ENCODE results near the gene C19orf25.
"Not testable (repeated sequence)": the region's sequence is repeated elsewhere in the genome, so short reads cannot be mapped to it uniquely, and the experiment has no call there.

C19orf25 gene

GRCh38 chr19:1512671-1513498 lies 33.9 kb upstream of the C19orf25 start, which contains the start of gene ADAMTSL5:
TSS of gene ADAMTSL5 (minus strand) at chr19:1513019. CDS start at chr19:1510943, 2,076 bp downstream.
- in situ Hi-C loops (cut with HindIII; ENCODE audit: low sequenced_read_pairs), result no loop called here

GRCh38 chr19:1511318-1512317 lies 32.6 kb upstream of the C19orf25 start:
- in situ Hi-C loops (cut with HindIII; ENCODE audit: low sequenced_read_pairs), result no loop called here

GRCh38 chr19:1510807-1511206 lies 31.8 kb upstream of the C19orf25 start:
- in situ Hi-C loops (cut with HindIII; ENCODE audit: low sequenced_read_pairs), result no loop called here

GRCh38 chr19:1510442-1510806 lies 31.4 kb upstream of the C19orf25 start:
- in situ Hi-C loops (cut with HindIII; ENCODE audit: low sequenced_read_pairs), result no loop called here

- in situ Hi-C loops (cut with HindIII; ENCODE audit: low sequenced_read_pairs), result no loop called here
Observed at GRCh38 chr19:1509602-1510441, 30.8 kb upstream of the C19orf25 start.

- in situ Hi-C loops (cut with HindIII; ENCODE audit: low sequenced_read_pairs), result no loop called here
Observed at GRCh38 chr19:1508507-1508856, 29.5 kb upstream of the C19orf25 start.

- in situ Hi-C loops (cut with HindIII; ENCODE audit: low sequenced_read_pairs), result no loop called here
Observed at GRCh38 chr19:1507763-1508506, 28.9 kb upstream of the C19orf25 start.

- in situ Hi-C loops (cut with HindIII; ENCODE audit: low sequenced_read_pairs), result no loop called here
Observed at GRCh38 chr19:1507192-1507660, 28.2 kb upstream of the C19orf25 start.

- in situ Hi-C loops (cut with HindIII; ENCODE audit: low sequenced_read_pairs), result no loop called here
Observed at GRCh38 chr19:1505991-1506881, 27.2 kb upstream of the C19orf25 start.

GRCh38 chr19:1505012-1505411 lies 26.0 kb upstream of the C19orf25 start:
- in situ Hi-C loops (cut with HindIII; ENCODE audit: low sequenced_read_pairs), result no loop called here

GRCh38 chr19:1503925-1504773 lies 25.1 kb upstream of the C19orf25 start:
- in situ Hi-C loops (cut with HindIII; ENCODE audit: low sequenced_read_pairs), result no loop called here

GRCh38 chr19:1503089-1503924 lies 24.3 kb upstream of the C19orf25 start:
- in situ Hi-C loops (cut with HindIII; ENCODE audit: low sequenced_read_pairs), result no loop called here

GRCh38 chr19:1502433-1503088 lies 23.5 kb upstream of the C19orf25 start:
- in situ Hi-C loops (cut with HindIII; ENCODE audit: low sequenced_read_pairs), result no loop called here

- in situ Hi-C loops (cut with HindIII; ENCODE audit: low sequenced_read_pairs), result no loop called here
Observed at GRCh38 chr19:1501200-1501595, 22.2 kb upstream of the C19orf25 start.

- in situ Hi-C loops (cut with HindIII; ENCODE audit: low sequenced_read_pairs), result not testable (repeated sequence)
Observed at GRCh38 chr19:1499231-1499630, 20.2 kb upstream of the C19orf25 start.

GRCh38 chr19:1497578-1498235 lies 18.7 kb upstream of the C19orf25 start:
- in situ Hi-C loops (cut with HindIII; ENCODE audit: low sequenced_read_pairs), result no loop called here

Measured in DLD1 (cell line).